Measurements from ENCODE around the gene SP4.
A peak's percentile ranks its signal among the peaks of the same experiment; 100 is the strongest.

SP4 gene

DNA sequence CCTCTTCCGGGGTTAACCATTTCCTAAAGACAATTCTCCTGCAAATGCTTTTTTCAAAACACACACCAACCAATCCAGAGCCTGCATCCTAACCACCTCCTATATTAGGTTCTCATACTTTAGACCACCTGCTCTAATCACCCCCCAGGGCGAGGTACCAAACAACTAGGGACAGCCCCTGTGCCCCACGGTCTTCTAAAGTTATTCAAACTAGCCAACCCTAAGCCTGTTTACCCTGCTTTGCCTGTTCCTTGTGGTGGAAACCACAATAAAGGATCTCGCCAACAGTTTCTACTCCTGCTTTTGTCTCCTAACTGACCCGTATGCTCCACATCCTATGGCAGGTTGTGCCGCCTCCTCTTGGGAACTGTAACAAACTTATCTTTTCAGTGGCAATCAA lies 21.1 kb downstream of the SP4 start:
- DNase-seq, result no peak

DNA sequence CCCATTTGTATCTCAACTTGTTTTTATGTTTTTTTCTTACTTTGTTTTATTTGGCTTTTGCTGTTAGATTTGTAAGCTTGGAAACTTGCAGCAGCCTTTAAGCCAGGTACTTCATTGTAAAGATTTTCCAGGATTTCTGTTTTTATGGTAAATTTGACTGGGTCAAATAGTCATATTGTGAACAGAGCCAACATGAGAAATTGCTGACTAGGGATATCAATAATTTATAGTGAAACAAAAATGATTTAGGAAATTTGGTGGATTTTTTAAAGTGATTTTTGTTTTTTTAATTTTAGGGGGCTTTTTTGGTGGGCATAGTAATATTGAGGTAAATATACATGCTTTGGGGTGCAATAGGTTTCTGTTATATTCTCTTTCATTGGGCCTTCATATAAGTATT lies 22.2 kb downstream of the SP4 start:
- no peak for DNase-seq

DNA sequence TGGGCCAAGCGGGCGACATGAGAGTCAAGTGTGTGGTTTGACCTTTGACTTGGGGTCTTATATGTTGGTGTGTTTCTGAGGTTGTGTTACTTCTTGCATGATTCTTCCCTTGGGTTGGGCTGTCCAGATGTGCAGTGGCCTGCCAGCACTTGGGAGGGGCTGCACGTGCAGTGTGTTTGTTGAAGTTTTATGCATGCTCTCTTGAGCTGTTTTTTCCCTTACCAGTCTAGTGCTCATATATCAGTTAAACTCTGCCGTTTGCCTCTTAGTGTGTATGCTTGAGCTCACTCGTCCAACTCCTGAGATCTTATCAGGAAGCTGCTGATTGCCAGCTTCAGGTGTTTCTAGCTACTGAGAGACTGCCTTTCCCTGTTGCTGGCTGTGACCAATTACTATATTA lies 23.1 kb downstream of the SP4 start:
- DNase-seq, result no peak

DNA sequence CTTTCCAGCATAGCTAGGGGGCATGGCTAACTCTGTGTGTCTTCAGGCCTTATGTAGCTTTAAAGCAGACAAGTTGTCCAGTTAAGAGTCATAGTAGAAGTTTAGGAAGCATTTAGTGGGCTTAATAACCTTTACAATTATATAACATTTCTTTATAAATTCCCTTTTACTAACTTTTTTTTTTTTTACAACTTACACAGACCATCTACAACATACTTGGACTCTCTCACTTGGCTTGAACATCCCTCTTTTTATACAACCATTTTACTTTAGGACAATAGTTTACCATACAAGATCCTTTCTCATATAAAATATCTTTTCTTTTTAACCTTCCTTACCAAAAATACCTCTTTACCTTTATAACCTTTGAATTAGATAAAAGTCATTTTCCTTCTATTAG lies 26.3 kb downstream of the SP4 start:
- no peak for DNase-seq

DNA sequence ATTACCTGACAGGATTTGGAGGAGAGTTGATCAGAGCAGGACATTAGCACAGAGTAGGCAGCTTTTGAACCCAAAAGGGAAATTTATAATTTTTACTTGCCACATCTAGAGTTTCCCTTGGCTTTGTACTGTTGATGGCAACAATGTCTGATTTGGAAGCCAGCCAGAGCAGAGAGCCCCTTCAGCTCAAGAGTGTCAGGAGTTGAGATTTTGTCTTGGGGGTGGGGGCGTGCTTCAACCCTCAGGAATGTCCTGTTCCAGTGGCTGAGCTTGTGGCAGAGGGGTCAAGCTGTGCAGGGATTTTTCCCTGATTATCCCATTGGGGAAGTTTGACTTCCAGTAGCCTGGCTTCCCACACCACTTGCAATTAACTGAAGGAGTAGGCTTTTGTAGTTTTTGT lies 27.0 kb downstream of the SP4 start:
- DNase-seq, result no peak

DNA sequence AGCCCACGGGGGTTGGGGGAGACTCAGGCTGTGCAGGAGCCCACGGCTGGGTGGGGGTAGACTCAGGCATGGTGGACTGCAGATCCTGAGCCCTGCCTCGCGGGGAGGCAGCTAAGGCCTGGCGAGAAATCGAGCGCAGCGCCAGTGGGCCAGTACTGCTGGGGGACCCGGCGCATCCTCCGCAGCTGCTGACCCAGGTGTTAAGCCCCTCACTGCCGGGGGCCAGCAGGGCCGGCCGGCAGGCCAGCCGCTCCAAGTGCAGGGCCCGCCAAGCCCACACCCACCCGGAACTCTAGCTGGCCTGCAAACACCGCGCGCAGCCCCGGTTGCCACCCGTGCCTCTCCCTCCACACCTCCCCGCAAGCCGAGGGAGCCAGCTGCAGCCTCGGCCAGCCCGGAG lies 33.4 kb downstream of the SP4 start:
- no peak for DNase-seq

DNA sequence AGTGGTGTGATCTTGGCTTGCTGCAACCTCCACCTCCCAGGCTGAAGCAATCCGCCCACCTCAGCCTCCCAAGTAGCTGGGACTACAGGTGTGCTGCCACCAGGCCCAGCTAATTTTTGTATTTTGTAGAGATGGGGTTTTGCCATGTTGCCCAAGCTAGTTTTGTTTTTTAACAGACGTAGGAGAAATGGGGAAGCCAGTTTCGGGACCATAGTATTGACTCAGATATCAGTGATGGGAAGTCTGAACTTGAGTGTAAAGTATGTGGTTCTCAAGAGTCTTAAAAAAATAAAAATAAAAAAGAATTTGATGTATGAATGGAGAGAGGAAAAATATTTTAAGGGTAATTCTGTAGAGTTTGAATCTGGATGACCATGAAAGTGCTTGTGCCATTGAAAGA lies 34.2 kb downstream of the SP4 start:
- no peak for DNase-seq

DNA sequence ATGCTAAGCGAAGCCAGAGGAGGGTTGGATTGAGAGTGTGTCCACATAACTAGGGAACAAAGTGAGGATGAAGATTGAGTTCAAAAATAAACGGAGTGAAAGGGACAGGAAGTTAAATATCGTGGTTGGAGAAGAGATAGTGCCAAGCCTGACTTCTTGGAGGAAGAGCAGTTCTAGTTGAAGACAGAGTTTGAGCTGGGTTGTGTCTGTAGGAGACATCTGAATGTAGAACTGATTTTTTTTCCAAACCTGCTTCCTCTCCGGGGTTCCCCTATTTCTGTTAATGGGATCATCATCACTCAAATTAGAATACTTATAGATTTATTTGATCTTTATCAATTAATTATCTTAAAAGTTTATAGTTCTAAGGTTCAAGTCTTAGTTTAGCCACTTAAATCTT lies 35.6 kb downstream of the SP4 start:
- no peak for DNase-seq

DNA sequence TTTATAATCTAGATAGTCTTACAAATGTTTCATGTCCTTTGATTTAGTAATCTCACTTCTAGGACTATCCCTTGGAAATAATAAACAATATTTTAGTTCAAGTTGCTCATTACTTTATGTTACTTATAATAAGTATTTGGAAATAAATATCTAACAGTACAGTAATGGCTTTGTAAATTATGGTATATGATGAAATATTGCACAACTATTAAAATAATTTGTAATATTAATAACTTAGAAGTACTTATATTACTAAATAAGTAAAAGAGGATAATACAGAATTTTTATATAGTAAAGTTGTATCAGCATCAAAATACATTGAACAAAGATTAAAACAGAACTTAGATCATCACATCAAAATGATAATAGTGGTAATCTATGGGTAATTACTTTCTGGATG lies 41.1 kb downstream of the SP4 start:
- no peak for DNase-seq

DNA sequence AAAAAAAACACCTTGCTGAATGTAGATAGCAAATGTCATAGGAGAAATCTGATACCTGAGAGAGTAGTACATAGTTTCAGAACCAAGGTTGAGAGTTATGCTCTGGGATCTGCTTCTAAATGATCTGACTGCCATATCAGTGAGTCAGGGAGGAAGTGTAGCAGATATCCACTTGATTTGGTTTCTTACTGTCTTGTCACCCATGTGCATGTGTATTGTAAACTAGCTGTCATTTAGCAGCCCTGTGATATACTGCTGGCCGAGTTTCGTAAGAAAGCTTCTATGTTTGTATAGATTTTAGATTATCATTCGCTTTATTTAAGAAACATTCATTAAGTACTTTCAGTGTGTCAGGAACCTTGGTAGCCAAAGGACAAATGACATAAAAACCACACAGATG lies 42.0 kb downstream of the SP4 start:
- no peak for DNase-seq

DNA sequence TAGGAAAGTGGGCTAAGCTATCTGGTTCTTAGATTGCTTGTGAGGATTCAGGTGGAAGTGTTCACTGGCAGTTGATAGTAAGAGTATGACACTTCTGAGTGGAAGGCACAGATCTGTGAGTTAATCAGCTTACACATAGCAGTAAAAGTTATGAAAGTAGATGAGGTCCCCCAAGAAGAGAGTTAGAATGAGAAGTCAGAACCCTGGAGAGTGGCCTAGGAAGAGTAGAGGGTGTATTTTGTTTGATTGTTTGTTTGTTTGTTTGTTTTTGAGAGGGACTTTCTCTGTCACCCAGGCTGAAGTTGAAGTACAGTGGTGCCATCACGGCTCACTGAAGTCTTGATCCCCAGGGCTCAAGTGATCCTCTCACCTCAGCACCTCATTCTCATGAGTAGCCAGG lies 44.1 kb downstream of the SP4 start:
- DNase-seq, result no peak

DNA sequence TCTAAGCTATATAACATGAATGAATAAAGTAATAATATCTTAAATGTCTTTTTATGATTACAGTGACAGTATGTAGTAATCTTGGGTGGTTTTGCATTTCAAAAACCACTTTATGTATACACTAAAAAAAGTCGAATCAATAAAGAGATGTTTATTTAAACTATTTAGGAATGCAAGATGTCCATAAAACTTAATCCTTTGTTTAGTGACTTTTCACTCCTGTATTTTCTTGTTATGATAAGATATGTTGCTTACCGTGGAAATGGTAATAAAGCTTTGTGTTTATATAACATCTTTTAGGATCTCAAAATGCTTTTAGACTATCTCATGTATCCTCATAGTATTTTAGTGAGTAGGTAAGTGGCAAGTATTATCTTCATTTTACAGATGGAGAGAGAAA lies 48.5 kb downstream of the SP4 start:
- DNase-seq, result no peak

DNA sequence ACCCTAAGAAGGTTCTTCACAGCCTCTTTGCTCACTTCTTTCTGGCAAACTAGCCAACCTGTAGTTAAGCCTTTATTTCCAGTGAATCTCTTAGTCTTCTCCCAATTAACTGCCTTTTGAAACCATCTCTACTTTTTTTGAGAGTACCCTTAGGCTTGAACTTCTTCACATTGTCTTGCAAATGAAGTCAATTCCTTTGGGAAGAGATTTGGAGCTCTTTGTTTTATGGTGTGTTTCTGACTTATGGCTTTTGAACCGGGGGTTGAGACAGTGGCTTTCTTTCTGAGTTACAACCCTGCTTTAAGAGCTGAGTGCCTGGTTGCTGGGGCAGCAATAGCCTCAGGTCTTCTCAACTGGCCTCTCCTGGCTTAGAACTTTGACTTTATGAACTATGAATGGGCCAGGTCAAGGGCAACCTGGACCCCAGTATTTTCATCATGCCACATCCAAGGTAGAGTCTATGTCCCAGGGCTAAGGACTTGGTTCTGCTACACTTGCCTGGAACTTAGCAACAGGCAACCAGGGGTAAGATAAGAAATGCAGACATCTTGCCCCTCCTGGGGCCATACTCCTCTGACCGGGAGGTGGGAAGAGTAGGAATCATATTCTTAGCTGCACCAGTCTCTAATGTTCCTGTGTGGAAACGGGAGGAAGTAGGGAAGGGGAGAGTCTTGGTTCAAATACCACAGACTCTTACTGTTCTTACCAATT lies 53.0 kb downstream of the SP4 start:
- DNase-seq, result no peak

DNA sequence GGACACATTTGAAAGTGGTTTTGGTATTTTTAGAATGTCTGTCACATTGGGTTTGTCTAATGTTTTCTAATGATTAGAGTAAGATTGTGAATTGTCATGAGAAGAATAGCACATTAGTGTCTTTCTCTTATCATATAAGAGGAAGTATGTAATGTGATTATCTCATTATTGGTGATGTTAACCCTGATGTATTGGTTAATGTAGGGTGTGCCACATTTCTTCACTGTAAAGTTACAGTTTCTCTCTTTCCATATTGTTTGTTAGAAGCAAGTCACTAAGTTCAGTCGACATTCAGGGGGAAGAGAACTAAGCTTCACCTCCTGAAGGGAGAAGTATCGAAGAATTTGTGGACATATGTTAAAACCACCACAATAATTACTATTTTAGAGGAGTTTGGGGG lies 58.6 kb downstream of the SP4 start:
- DNase-seq, result no peak

DNA sequence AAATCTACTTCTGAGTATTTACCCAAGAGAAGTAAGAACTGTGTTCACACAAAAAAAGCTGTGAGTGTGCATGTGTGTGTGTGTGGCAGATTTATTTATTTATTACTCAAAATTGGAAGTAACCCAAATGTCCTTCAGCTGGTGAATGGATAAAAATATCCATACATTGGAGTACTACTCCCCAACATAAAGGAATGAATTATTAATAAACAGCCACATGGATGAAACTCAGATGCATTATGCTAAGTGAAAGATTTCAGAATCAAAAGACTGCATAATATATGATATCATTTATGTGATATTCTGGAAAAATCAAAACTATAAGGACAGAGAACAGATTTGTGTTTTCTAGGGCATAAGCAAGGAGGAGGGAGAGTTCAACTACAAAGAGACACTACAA lies 67.8 kb downstream of the SP4 start:
- no peak for DNase-seq

DNA sequence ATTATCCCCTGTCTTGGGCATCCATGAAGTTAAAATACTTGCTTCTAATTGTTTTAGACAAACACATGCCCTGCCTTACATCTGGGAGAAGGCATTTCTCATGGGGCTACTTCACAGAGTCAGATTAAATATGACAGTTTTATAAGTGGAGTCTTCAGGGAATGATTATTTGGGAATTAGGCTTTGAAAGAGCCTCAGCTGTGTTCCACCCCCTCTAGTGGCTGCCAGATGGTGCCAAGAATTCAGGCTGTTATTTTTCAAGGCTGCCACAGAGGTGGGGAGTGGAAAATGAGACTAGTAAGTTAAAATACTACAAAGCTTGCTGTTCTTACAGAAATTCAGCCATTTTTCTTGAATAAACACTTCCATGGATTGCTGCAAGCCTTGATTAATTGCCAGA lies 69.2 kb downstream of the SP4 start:
- DNase-seq, result no peak

DNA sequence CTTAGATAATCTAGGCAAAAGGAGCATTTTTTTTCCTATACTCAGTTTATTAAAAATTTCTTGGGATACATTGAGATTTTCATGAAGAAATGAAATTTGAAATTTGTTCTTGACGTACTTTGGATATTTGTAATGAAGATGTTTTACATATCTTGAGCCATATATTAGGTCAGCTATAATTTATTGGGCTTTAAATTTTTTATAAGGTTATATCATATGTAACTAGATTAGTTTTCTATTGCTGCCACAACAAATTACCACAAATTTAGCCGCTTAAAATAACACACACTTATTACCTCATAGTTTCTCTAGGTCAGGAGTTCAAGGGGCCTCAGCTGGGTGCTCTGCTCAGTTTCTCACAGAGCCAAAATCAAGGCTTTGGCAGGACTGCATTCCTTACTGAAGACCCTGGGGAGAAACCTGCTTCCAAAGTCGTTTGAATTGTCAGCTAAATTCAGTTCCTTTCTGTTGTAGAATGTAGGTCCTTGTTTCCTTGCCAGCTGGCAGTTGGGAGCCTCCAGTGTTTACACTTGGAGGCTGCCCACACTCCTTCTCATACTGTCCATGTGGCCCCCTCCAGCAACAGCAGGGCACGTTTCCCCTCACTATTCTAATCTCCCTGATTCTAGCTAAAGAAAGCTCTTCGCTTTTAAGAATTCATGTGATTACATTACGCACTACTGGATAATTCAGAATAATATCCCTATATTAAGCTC lies 72.4 kb downstream of the SP4 start:
- no peak for DNase-seq

DNA sequence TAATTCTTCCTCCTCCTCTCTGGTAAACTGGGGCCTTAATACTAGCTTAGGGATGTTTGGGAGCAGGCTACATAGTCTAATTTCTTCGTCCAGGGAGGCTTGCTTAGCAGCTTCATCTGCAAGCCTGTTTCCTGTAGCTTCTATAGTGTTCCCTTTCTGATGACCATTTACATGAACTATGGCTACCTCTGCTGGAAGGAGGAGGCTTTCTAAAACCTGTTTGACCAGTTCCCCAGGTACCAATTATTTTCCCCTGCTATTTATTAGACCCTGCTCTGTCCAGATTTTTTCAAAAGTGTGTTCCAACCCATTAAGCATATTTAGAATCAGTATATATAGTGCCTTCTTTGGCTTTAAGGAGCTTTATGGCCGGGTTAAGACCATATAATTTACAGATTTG lies 76.1 kb downstream of the SP4 start:
- DNase-seq, result no peak

DNA sequence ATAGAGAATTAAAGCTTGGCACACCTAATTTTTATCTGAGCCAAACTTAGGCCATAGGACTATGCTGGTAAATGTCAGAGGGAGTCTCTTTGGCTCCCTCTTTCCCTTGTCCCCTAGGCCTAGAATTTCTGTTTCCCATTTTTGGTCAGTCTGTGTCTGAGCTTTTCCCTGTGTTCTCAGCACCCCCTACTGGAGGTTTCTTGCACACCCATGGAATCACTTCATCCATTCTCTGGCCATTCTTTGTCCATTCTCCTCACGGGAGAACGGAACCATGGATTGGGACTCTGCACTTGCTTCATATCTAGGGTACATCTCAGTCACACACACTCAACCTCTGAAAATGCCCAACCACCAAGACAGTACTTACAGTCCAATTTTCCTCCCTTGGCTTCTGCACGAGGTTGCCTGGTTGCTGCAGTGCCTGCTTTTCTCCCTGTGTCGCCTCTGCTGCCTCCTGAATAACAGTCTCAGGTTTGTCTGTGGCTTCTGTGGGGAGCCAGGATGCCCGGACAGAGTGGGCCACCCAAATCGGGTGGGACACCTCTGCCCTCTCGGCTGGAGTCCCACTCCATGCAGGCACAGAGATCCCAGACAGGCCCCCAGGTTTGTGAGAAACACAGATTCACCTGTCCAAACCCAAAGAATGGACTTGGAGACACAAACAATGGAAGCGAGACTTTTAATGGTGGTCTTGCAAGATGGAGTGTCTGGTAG lies 79.9 kb downstream of the SP4 start:
- DNase-seq, result peak; percentile 13 to 39

DNA sequence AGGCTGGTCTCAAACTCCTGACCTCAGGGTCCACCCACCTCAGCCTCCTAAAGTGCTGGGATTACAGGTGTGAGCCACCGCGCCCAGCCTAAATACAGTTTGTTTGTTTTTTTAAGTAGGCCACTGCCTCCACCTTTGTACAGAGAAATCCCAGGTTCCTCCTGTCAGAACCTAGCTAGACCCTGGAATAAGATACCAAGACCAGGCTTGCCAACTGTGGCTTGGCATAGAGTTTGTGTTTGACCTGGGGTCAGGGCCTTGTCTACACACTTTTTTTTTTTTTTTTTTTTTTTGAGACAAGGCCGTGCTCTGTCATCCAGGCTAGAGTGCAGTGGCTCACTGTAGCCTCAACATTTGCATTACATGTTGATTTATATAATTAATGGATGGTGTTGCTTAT lies 80.7 kb downstream of the SP4 start:
- no peak for DNase-seq

DNA sequence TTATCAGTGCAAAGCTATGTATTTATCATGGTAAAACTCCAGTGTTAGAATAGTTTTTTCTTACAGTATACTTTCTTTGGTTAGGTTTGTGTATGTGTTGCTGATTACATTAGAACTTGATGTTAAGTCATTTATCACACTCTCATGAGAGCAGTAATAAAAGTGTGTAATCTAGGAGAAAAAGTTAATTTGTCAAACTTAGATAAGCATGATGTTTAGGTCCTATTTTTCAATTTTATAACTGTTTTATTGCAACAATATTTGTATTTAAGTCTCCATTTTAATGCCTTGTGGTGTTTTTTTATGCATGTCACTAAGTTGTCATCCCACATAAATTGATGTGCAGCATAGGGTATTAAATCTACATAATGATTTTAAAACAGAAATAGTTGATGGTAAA lies 86.2 kb downstream of the SP4 start:
- no peak for DNase-seq

DNA sequence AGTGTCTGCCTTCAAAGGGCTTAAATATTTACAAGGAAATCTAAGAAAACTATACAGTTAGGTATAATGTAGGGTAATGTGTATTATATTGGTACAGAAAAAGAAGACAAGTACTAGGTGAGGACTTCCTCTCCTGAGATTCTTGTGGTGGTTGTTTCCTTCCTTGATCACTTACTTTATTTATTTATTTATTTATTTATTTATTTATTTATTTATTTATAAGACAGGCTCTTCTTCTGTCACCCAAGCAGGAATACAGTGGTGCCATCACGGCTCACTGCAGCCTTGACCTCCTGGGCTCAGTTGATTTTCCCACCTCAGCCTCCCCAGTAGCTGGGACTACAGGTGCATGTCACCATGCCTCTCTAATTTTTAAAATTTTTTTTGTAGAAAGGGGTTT lies 96.8 kb downstream of the SP4 start:
- no peak for DNase-seq

DNA sequence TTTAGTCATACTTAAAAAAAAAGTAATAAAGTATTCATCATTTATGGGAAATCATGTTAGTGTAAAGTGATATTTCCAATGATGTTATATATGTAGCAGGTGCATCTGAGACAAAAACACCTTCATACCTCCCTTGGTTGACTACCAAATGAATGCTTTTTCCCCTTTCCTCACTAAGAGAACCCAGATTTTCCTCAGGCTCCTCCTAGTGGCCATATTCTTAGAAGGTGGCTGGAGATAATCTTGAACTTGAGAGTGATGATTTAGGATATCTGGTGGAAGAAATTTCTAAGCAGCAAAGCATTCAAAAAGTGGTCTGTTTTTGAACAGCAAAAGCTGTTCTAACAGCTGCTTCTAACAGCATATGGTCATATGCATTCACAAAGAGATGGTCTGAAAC lies 98.1 kb downstream of the SP4 start:
- DNase-seq, result no peak

DNA sequence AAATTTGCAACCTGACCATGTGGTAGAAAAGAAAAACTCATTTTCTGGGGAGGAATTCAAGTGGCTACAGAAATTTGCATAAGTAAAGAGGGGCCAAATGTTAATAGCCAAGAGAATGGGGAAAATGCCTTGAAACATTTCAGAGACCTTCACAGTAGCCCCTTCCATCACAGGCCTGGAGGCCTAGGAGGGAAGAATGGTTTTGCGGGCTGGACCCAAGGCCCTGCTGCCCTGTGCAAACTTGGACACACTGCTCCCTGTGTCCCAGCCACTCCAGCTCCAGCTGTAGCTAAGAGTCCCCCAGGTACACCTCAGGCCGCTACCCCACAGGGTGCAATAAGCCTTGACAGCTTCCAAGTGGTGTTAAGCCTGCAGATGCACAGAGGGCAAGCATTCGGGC lies 98.6 kb downstream of the SP4 start:
- DNase-seq, result no peak
